Rectal smooth muscle tissue (tissue), 1 donor: ENCODE data around the gene TOX2.

Experiments used
- H3K27ac ChIP-seq: one replicate; pipeline ENCODE4 v1.7.0; 2013; ENCODE audit warnings: low read depth, low read length, inconsistent platforms
- H3K27me3 ChIP-seq: one replicate; pipeline ENCODE4 v1.7.0; 2013; ENCODE audit warnings: low read length; ENCODE audit not compliant: control insufficient read depth, insufficient read depth
- H3K36me3 ChIP-seq: one replicate; pipeline ENCODE4 v1.7.0; 2013; ENCODE audit warnings: low read length; ENCODE audit not compliant: control insufficient read depth, insufficient read depth
- H3K4me1 ChIP-seq: one replicate; pipeline ENCODE4 v1.7.0; 2013; ENCODE audit warnings: low read length; ENCODE audit not compliant: control insufficient read depth, insufficient read depth
- H3K4me3 ChIP-seq: one replicate; pipeline ENCODE4 v1.7.0; 2013; ENCODE audit warnings: low read length
- H3K9ac ChIP-seq: one replicate; pipeline ENCODE4 v1.7.0; 2013; ENCODE audit warnings: low read length

TOX2 gene

GRCh38 chr20:43914311-43915210 lies at the start of gene TOX2:
TOX2 (plus strand) TSS chr20:43914852; CDS start chr20:43914892, 40 bp downstream.
- peaks cover 19% of the 10 kb centered on the region for H3K27me3 ChIP-seq
- no peaks in the 10 kb centered on the region for H3K4me1 ChIP-seq
- H3K4me3 ChIP-seq, result peak within 1 kb of the TSS; percentile 64
- H3K36me3 ChIP-seq, result no peaks in the 10 kb centered on the region
- no peak within 1 kb of the TSS for H3K27ac ChIP-seq
- H3K9ac ChIP-seq, result no peak within 1 kb of the TSS

- no peak overlapping the region for H3K9ac ChIP-seq
- no peaks in the 10 kb centered on the region for H3K36me3 ChIP-seq
- no peak overlapping the region for H3K4me3 ChIP-seq
- H3K27ac ChIP-seq, result no peak overlapping the region
- H3K27me3 ChIP-seq, result no peaks in the 10 kb centered on the region
- no peaks in the 10 kb centered on the region for H3K4me1 ChIP-seq
These were observed 46.6 kb upstream of the TOX2 start for GRCh38 chr20:43868091-43868490.

- no peaks in the 10 kb centered on the region for H3K4me1 ChIP-seq
- H3K27me3 ChIP-seq, result no peaks in the 10 kb centered on the region
- H3K36me3 ChIP-seq, result no peaks in the 10 kb centered on the region
- no peak overlapping the region for H3K4me3 ChIP-seq
- H3K27ac ChIP-seq, result no peak overlapping the region
- no peak overlapping the region for H3K9ac ChIP-seq
These were observed 44.2 kb upstream of the TOX2 start for GRCh38 chr20:43870484-43870883.

GRCh38 chr20:43878776-43879175 lies 35.9 kb upstream of the TOX2 start:
- Histone ChIP-seq H3K36me3 (no peaks in the 10 kb centered on the region), H3K4me1 (no peaks in the 10 kb centered on the region), H3K4me3 (no peak overlapping the region), H3K9ac (no peak overlapping the region), H3K27ac (no peak overlapping the region), H3K27me3 (no peaks in the 10 kb centered on the region)

- H3K27ac ChIP-seq, result no peak overlapping the region
- no peaks in the 10 kb centered on the region for H3K36me3 ChIP-seq
- H3K4me1 ChIP-seq, result no peaks in the 10 kb centered on the region
- H3K9ac ChIP-seq, result no peak overlapping the region
- H3K27me3 ChIP-seq, result no peaks in the 10 kb centered on the region
- no peak overlapping the region for H3K4me3 ChIP-seq
These were observed 20.7 kb upstream of the TOX2 start for GRCh38 chr20:43893930-43894329.

GRCh38 chr20:43894491-43894890 lies 20.2 kb upstream of the TOX2 start:
- Histone ChIP-seq H3K9ac (no peak overlapping the region), H3K4me1 (no peaks in the 10 kb centered on the region), H3K27ac (no peak overlapping the region), H3K27me3 (no peaks in the 10 kb centered on the region), H3K4me3 (no peak overlapping the region), H3K36me3 (no peaks in the 10 kb centered on the region)

- Histone ChIP-seq H3K27me3 (no peaks in the 10 kb centered on the region), H3K27ac (no peak overlapping the region), H3K9ac (no peak overlapping the region), H3K36me3 (no peaks in the 10 kb centered on the region), H3K4me3 (no peak overlapping the region), H3K4me1 (no peaks in the 10 kb centered on the region)
These were observed 19.4 kb upstream of the TOX2 start for GRCh38 chr20:43895235-43895634.

- Histone ChIP-seq H3K4me1 (no peaks in the 10 kb centered on the region), H3K27ac (no peak overlapping the region), H3K9ac (no peak overlapping the region)
These were observed 15.2 kb upstream of the TOX2 start for GRCh38 chr20:43899274-43900120.

GRCh38 chr20:43900121-43900466 lies 14.6 kb upstream of the TOX2 start:
- Histone ChIP-seq H3K27ac (no peak overlapping the region), H3K36me3 (no peaks in the 10 kb centered on the region), H3K9ac (no peak overlapping the region), H3K4me3 (no peak overlapping the region), H3K4me1 (no peaks in the 10 kb centered on the region), H3K27me3 (no peaks in the 10 kb centered on the region)

More at GRCh38 chr20:43899274-43900120, 15.2 kb upstream of the TOX2 start:
- no peaks in the 10 kb centered on the region for H3K36me3 ChIP-seq
- no peak overlapping the region for H3K4me3 ChIP-seq
- H3K27me3 ChIP-seq, result no peaks in the 10 kb centered on the region

GRCh38 chr20:43900496-43900895 lies 14.2 kb upstream of the TOX2 start:
- H3K9ac ChIP-seq, result no peak overlapping the region
- H3K4me3 ChIP-seq, result no peak overlapping the region
- no peaks in the 10 kb centered on the region for H3K27me3 ChIP-seq
- no peaks in the 10 kb centered on the region for H3K4me1 ChIP-seq
- H3K27ac ChIP-seq, result no peak overlapping the region
- H3K36me3 ChIP-seq, result no peaks in the 10 kb centered on the region

GRCh38 chr20:43901296-43901695 lies 13.4 kb upstream of the TOX2 start:
- H3K27me3 ChIP-seq, result no peaks in the 10 kb centered on the region
- no peak overlapping the region for H3K27ac ChIP-seq
- H3K4me3 ChIP-seq, result no peak overlapping the region
- H3K36me3 ChIP-seq, result no peaks in the 10 kb centered on the region
- no peak overlapping the region for H3K9ac ChIP-seq
- no peaks in the 10 kb centered on the region for H3K4me1 ChIP-seq

GRCh38 chr20:43903953-43904826 lies 10.5 kb upstream of the TOX2 start:
- Histone ChIP-seq H3K27ac (no peak overlapping the region), H3K27me3 (no peaks in the 10 kb centered on the region), H3K9ac (no peak overlapping the region), H3K4me1 (no peaks in the 10 kb centered on the region), H3K4me3 (no peak overlapping the region), H3K36me3 (no peaks in the 10 kb centered on the region)
